NCI-H146 (cell line): Measurements from ENCODE around the gene SLCO3A1.
"Not testable (repeated sequence)": the region's sequence is repeated elsewhere in the genome, so short reads cannot be mapped to it uniquely, and the experiment has no call there.

ENCODE experiments used
- DNase-seq: peaks from one replicate; lab custom pipeline; 2025; lab: John Stamatoyannopoulos, UW

Gene SLCO3A1

DNA sequence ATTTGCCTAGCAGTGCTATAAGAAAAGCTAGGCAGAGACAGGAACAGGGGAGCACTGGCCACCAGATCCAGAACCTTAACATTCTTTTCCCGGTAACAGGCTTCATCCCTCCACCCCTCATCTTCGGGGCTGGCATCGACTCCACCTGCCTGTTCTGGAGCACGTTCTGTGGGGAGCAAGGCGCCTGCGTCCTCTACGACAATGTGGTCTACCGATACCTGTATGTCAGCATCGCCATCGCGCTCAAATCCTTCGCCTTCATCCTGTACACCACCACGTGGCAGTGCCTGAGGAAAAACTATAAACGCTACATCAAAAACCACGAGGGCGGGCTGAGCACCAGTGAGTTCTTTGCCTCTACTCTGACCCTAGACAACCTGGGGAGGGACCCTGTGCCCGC is 309.1 kb downstream of the SLCO3A1 start:
- DNase-seq = no peak

DNA sequence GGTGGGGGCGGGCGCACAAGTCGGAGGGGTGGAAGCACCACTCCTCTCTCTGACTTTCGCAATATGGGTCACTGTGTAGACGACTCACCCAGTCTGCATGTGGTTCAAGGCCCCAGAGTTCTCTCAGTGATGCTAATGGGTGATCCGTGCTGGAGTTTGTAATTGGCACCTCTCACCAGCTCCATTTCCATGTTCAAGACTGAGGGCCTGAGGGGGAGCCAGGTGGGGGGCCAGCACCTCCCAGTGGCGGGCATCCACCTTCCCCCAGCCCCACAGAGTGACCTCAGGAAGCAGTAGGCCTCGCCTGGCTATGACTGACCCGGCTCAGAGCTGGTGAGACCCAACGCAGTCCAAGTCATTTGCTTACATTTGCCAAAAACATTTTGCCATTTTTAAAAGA is 310.1 kb downstream of the SLCO3A1 start:
- DNase-seq = no peak

- no peak for DNase-seq
Observed at GRCh38 chr15:92164327-92165000, 311.0 kb downstream of the SLCO3A1 start.

DNA sequence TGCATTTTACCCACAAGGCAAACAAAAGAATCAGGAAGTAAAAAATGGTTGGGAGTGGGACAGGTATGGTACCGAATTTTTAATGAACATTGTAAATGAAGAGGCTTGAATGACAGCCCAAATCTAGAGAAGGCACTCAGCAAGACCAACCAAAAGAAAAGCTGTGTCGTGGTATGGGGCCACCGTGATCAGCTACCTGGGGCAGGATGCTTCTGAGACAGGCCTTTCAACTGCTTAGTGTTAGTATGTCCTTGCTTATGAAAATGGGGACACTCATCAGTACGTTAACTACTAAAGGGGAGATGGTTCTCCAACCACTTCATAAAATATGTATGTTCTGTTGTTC is 311.5 kb downstream of the SLCO3A1 start:
- no peak for DNase-seq

- no peak for DNase-seq
Observed at GRCh38 chr15:92166029-92166428, 312.5 kb downstream of the SLCO3A1 start.

DNA sequence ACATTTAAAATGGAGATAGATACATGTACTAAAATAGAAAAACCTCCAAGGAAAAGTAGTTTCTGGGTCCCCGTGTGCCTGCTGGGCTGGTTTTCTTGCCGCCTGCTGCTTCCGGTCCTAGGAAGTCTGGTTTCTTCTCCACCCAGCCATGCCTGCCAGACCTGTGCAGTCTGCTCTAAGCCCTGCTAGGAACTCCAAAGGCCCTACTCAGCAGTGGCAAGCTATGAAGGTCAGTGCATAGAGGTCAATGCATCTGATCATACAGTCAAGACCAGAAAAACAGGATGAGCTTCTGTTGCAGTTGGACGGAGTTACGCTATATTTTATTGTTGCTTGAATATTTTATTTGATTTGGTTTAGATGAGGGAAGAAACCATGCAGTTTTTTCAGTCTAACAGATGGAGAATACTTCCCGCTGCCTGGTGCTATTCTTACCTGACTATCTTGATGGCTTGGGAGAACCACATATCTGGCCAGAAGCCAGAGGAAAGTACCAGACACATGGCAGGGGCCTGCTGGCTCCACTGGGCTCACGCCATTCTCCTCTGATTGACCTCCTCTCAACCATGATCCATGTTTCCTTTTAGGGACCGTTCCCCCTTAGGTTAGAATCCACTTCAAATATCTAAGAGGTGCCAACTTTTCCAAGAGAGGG is 313.4 kb downstream of the SLCO3A1 start:
- DNase-seq = no peak

DNA sequence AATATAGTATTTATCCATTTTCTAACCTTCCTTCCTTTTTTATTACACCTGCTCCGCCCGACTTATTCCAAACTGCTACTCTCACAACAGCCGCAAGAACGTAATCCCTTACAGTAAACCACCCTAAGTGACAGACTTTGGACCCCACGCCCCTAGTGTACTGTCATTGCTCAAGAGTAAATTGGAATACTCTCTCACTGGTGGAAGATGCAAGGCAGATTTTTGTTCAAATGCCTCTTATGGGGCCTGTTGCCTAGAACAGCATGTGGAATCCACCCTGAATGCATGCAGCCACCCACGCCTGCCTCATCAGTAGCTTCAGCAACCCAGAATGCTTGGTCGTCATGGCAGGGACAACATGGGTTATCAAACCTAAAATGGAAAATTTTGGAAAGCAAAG is 313.9 kb downstream of the SLCO3A1 start:
- DNase-seq = no peak

- DNase-seq = no peak
Observed at GRCh38 chr15:92168066-92168683, 314.7 kb downstream of the SLCO3A1 start.

DNA sequence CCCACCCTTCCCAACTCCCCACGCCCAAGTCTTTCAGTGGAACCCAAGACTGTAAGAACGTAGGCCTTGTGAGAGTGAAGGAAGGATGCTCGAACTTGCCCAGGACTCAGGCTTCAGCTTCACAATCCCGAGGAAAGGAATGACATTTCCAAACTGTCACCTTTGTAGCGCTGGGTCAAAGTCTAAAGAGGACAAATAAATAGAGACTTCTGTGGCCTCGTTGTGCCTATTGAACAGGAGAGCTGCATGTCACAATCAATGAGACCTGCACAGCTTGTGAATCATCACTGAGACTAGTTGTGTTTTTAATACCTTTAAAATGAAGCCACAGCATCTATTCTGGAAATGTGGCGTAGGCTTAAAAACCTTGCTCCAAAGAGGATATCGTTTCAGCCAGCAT is 317.4 kb downstream of the SLCO3A1 start:
- DNase-seq = no peak

DNA sequence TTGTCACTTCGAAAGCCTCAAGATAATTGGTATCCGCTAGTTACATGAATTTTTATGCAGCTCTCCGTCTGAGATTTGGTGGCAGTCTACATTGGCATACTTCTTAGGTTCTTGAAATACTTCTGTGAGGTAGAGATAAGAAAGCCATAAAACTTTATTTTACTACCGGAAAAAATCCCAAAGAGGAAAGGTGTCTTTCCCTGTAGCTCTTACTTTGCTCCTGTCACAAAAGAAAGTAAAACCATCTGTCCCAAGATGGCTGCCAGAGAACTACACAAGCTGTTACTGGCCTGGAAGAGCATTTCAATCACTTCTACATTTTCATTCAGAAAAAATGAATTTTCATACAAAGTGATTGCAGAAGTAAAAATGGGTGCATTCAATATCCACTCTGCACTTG is 325.4 kb downstream of the SLCO3A1 start:
- no peak for DNase-seq

DNA sequence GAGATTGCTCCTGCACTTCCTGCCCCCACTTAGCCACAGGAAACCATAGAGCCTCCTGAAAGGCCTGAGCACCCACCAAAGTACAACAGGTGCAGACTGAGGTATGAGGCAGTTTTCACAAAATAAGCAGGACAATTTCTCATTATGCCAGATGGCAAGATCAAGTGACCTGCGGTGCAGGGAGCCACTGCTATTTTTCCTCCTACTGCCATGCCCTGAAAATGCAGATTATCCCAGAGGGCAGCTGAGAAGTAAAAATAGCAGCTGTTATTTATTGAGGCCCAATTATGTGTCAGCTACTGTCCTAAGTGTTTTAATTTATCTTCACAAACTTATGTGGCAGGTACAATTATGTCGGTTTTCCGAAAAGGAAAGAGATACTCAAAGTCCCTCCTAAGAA is 330.6 kb downstream of the SLCO3A1 start:
- DNase-seq = no peak

DNA sequence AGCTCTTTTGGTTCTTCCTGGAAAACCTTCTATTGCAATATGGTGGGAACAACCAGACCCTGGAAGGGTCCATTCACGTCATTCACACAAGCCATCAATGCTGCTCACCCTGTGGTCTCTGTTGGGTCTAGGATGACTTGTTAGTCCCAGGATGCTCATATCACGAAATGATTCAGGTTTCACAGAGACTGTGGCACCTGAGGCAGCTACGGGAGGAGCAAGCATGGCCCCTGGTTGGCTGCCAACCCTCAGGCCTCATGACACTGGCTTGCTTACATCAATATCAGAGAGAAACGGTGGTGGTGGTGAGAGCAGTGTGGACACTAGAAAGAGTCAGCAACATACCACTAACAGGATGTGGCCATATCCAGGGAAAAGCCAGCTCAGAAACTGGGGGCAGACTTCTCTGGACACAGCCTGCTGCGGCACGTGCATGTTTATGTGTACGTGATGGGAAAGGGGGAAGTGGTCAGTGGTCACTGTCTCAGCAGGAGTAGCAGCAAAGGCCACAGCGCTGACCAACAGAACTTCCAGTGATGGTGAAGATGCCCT is 331.2 kb downstream of the SLCO3A1 start:
- DNase-seq = no peak

DNA sequence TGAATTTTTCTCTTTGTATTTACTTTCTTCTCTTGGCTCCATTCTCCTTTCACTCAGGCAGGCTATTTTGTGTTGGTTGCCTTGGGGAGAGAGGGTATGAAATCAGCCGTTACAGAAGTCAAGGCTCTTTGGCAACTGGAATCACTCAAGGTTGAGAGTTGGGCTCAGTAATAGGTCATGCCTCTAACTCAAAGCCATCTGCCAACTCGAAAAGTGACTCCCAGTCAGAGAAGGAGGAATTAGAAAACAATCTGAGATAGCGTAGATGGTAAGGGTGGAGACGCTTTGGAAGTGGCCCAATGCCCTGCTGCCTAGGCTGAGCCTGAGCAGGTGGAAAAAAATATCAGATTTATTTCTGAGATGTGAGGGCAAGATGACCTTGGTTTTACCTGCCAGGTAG is 334.5 kb downstream of the SLCO3A1 start:
- no peak for DNase-seq

DNA sequence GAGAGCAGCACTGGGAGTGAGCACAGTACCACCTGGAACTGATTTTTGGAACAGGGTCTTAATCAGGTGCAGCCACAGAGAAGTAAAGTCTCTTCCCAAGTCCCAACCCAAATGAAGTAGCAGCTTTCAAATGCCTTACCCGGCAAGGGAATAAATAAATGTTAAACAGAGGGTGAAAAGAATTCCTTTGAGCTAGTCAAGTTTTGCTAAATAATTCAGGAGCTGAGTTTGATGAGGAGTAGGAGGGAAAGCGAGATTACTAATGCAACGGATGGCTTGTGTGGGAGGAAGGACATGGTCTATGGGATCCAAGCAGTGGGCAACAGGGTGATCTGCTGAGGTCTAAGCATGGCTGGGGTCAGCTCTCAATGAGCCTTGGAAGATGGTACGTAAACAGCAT is 335.7 kb downstream of the SLCO3A1 start:
- no peak for DNase-seq

DNA sequence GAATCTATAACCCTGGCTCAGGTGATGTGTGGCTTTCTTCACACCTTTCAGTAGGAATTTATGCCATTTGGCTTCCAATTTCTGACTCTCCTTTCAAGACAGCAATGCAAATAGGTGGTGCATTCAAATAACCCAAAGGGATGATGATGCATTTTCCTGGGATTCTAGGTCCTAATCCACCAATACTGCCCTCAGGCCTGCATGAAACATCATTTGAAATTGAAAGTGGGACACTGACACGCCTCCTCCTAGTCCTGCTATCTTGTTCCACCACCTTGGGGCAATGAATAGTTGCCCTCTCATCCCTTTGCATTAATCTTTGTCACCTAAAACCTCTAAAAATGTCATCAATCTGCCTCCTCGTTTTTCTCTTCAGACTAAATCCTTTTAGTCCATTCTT is 341.7 kb downstream of the SLCO3A1 start:
- no peak for DNase-seq

GRCh38 chr15:92196342-92196741 is 342.8 kb downstream of the SLCO3A1 start:
- DNase-seq = no peak

DNA sequence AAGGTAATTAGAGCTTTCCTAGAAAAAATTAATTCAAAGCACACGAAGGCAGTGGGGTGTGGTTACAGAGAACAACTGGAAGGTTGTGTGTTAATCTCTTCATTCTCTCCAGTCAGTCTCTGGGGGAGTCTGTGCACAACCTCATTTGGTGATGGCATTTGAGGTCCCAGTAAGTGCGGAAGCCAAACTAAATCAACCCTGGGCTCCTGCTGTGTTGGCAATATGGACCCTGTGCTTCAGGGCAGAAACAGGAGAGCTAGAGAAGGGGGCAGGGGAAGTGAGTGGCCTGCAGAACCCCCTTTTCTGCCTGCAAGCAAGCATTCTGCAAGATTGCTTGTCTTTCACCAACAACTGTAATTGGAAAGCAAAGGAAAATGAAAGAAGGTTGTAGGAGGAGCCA is 344.2 kb downstream of the SLCO3A1 start:
- DNase-seq = no peak

GRCh38 chr15:92200891-92201290 is 347.4 kb downstream of the SLCO3A1 start:
- no peak for DNase-seq

GRCh38 chr15:92205255-92205739 is 351.8 kb downstream of the SLCO3A1 start:
- DNase-seq = no peak

- not testable (repeated sequence) for DNase-seq
Observed at GRCh38 chr15:92207601-92208000, 354.1 kb downstream of the SLCO3A1 start.
